ENCODE data around the gene SKIC8. TPM values are rescaled to one million over a fixed set of nuclear protein-coding genes. Genes with fewer than 3 reads are reported as not detected.

The SKIC8 gene
- total and polyA plus RNA-seq, 8 donors = 22.2 to 119 (median 53.9) TPM

DNA sequence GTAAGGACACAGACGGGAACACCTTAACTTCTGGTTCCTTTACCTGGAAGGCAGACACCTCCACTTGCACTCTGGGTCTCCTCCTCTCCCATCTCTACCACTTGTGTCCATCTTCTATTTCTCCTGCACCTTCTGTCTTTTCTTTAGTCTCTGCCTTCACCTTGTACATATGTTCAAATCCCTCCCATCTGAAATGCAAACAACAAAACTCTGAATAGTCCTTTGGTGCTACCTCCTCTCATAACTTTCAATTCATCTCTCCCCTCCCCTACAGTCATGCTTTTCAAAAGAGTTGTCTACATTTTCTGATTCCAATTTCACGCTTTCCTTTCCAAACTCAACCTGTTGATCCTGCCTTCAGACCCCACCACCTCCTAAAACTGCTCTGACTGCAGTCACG lies 35.4 kb upstream of the SKIC8 start:
- H3K4me1 ChIP-seq = peaks cover 0 to 1% (median under 1%) of the 10 kb centered on the region in 4 donors
- H3K27ac ChIP-seq = no peak overlapping the region
- no peaks in the 10 kb centered on the region for H3K9me3 ChIP-seq
- H3K4me3 ChIP-seq = no peak overlapping the region
- intact Hi-C loops (cut with DNase I; ENCODE audit: low total_unique reads) = no loop called here
- no peak for DNase-seq
- H3K27me3 ChIP-seq = peaks cover 2 to 49% (median 26%) of the 10 kb centered on the region in 3 donors
- WGBS, 5 donors = 87 to 97% (median 93%) methylated on average over 3 of the region's 3 CpGs
- TF ChIP-seq POLR2A (IDR thresholded peaks at IDR 0.05) (no peak), EP300 (IDR thresholded peaks at IDR 0.05) (no peak)
- H3K36me3 ChIP-seq = no peaks in the 10 kb centered on the region

- 41 to 64% (median 50%) methylated on average over 4 of the region's 4 CpGs for WGBS, 5 donors
- intact Hi-C loops (cut with DNase I; ENCODE audit: low total_unique reads) = no loop called here
- H3K4me3 ChIP-seq = no peak overlapping the region
- no peaks in the 10 kb centered on the region for H3K27me3 ChIP-seq
- H3K4me1 ChIP-seq = peaks cover 0 to 5% (median 0%) of the 10 kb centered on the region in 4 donors
- TF ChIP-seq POLR2AphosphoS5 (IDR thresholded peaks at IDR 0.05) = no peak
- no peak for TF ChIP-seq POLR2A (IDR thresholded peaks at IDR 0.05)
- TF ChIP-seq EP300 (IDR thresholded peaks at IDR 0.05) = no peak
- TF ChIP-seq CTCF (IDR thresholded peaks at IDR 0.05) = no peak
- H3K27ac ChIP-seq = no peak overlapping the region
- H3K9me3 ChIP-seq = no peaks in the 10 kb centered on the region
- H3K36me3 ChIP-seq = no peaks in the 10 kb centered on the region
- DNase-seq = no peak
Measured at GRCh38 chr15:78329625-78330024, 30.2 kb upstream of the SKIC8 start.

GRCh38 chr15:78327466-78327865 lies 28.1 kb upstream of the SKIC8 start:
- Histone ChIP-seq H3K27me3 (no peaks in the 10 kb centered on the region), H3K27ac (no peak overlapping the region), H3K4me1 (peaks cover 0 to 5% (median 0%) of the 10 kb centered on the region in 4 donors), H3K4me3 (no peak overlapping the region), H3K9me3 (no peaks in the 10 kb centered on the region), H3K36me3 (no peaks in the 10 kb centered on the region)
- intact Hi-C loops (cut with DNase I; ENCODE audit: low total_unique reads) = no loop called here
- no peak for TF ChIP-seq CTCF (IDR thresholded peaks at IDR 0.05)
- no peak for TF ChIP-seq POLR2A (IDR thresholded peaks at IDR 0.05)
- no peak for TF ChIP-seq EP300 (IDR thresholded peaks at IDR 0.05)
- no peak for TF ChIP-seq POLR2AphosphoS5 (IDR thresholded peaks at IDR 0.05)
- no peak for DNase-seq
- WGBS, 5 donors = 43 to 82% (median 68%) methylated on average over 1 of the region's 1 CpG

- Histone ChIP-seq H3K4me1 (peaks cover 0 to 5% (median 0%) of the 10 kb centered on the region in 4 donors), H3K27me3 (no peaks in the 10 kb centered on the region), H3K4me3 (no peak overlapping the region), H3K9me3 (no peaks in the 10 kb centered on the region), H3K36me3 (no peaks in the 10 kb centered on the region), H3K27ac (peak overlapping the region in 1 of 5 donors; percentile 4)
- intact Hi-C loops (cut with DNase I; ENCODE audit: low total_unique reads) = no loop called here
- no peak for DNase-seq
- 54 to 68% (median 63%) methylated on average over 7 of the region's 7 CpGs for WGBS, 5 donors
- TF ChIP-seq POLR2AphosphoS5 (IDR thresholded peaks at IDR 0.05) = no peak
- no peak for TF ChIP-seq EP300 (IDR thresholded peaks at IDR 0.05)
- no peak for TF ChIP-seq POLR2A (IDR thresholded peaks at IDR 0.05)
- no peak for TF ChIP-seq CTCF (IDR thresholded peaks at IDR 0.05)
Measured at GRCh38 chr15:78325092-78325843, 25.9 kb upstream of the SKIC8 start.

DNA sequence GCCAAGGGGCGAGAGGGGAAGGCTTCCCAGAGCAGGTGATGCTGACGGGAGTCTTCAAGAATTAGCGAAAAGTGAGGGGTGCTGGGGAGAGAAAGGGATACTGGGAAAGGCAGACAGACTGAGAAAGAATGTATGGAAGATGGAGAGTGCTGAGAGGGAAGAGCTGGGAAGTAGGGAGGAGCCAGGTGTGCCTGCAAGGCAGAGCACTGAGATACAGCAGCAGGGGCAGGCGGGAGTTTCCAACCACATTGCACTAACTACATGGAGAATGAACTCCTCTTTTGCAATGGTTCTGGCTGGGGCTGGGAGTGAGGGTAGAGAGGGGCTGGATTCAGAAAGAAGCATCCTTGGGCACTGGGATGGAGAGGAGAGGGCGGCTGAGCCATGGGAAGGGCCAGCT lies 24.7 kb upstream of the SKIC8 start:
- no peak overlapping the region for H3K4me3 ChIP-seq
- intact Hi-C loops (cut with DNase I; ENCODE audit: low total_unique reads) = no loop called here
- H3K27me3 ChIP-seq = no peaks in the 10 kb centered on the region
- no peaks in the 10 kb centered on the region for H3K9me3 ChIP-seq
- no peak for TF ChIP-seq POLR2AphosphoS5 (IDR thresholded peaks at IDR 0.05)
- TF ChIP-seq EP300 (IDR thresholded peaks at IDR 0.05) = no peak
- TF ChIP-seq POLR2A (IDR thresholded peaks at IDR 0.05) = no peak
- no peak for TF ChIP-seq CTCF (IDR thresholded peaks at IDR 0.05)
- WGBS, 5 donors = 91 to 95% (median 93%) methylated on average over 5 of the region's 5 CpGs
- DNase-seq = no peak
- no peaks in the 10 kb centered on the region for H3K36me3 ChIP-seq
- H3K27ac ChIP-seq = no peak overlapping the region
- peaks cover 0 to 5% (median 0%) of the 10 kb centered on the region in 4 donors for H3K4me1 ChIP-seq

Measured in stomach (tissue), 9 donors.